Activated T-helper 1 cell treated with anti-CD3 and anti-CD28 coated beads, Interleukin-2, amount 50 U/mL, for 16 hours (primary cell): ENCODE measurements around the gene NXN.
A peak's percentile ranks its signal among the peaks of the same experiment; 100 is the strongest.
"Not testable (repeated sequence)": the region's sequence is repeated elsewhere in the genome, so short reads cannot be mapped to it uniquely, and the experiment has no call there.

Source experiments
- DNase-seq, 2 donors: peaks; one replicate each; pipeline ENCODE4 v3.0.0-alpha.2; 2020; ENCODE audit warnings: low read depth in 1 of 2, low spot score in 1 of 2

Gene NXN

GRCh38 chr17:1007310-1008007 lies 27.9 kb upstream of the NXN start:
- no peak for DNase-seq

GRCh38 chr17:1006054-1006453 lies 26.5 kb upstream of the NXN start:
- DNase-seq = no peak

GRCh38 chr17:1005361-1005946 lies 25.9 kb upstream of the NXN start:
- DNase-seq = no peak

GRCh38 chr17:1004769-1005295 lies 25.3 kb upstream of the NXN start:
- DNase-seq = no peak

- DNase-seq = no peak
These were observed 24.6 kb upstream of the NXN start for GRCh38 chr17:1003972-1004768.

GRCh38 chr17:1003633-1003971 lies 24.0 kb upstream of the NXN start:
- DNase-seq = no peak

- no peak for DNase-seq
These were observed 23.4 kb upstream of the NXN start for GRCh38 chr17:1002771-1003555.

GRCh38 chr17:1002412-1002753 lies 22.8 kb upstream of the NXN start:
- DNase-seq = no peak

GRCh38 chr17:1001640-1002411 lies 22.2 kb upstream of the NXN start:
- no peak for DNase-seq

GRCh38 chr17:1000597-1001461 lies 21.3 kb upstream of the NXN start:
- DNase-seq = no peak

GRCh38 chr17:998111-998510 lies 18.5 kb upstream of the NXN start:
- no peak for DNase-seq

- DNase-seq = peak; percentile 81 to 83
These were observed 17.2 kb upstream of the NXN start, which contains the start of gene TIMM22 for GRCh38 chr17:996554-997344. Gene TIMM22 (plus strand): TSS chr17:997129. CDS start chr17:997143, 14 bp downstream.

GRCh38 chr17:995324-995723 lies 15.7 kb upstream of the NXN start:
- not testable (repeated sequence) for DNase-seq

- DNase-seq = no peak
These were observed 13.4 kb upstream of the NXN start for GRCh38 chr17:992933-993332.

GRCh38 chr17:988561-988960 lies 9.0 kb upstream of the NXN start:
- DNase-seq = no peak

GRCh38 chr17:987931-988330 lies 8.4 kb upstream of the NXN start:
- DNase-seq = no peak

GRCh38 chr17:986322-986929 lies 6.8 kb upstream of the NXN start:
- no peak for DNase-seq

GRCh38 chr17:983921-984320 lies 4.3 kb upstream of the NXN start:
- DNase-seq = no peak

GRCh38 chr17:981292-981658 lies 1.7 kb upstream of the NXN start:
- DNase-seq = no peak
